GM21529 (cell line): Measurements from ENCODE around the gene TTC9.

Experiments
- ATAC-seq: cut with Tn5 transposase; IDR thresholded peaks from one replicate; pipeline ENCODE4 v1.9.1; 2021; ENCODE audit not compliant: unreplicated experiment

TTC9 gene

DNA sequence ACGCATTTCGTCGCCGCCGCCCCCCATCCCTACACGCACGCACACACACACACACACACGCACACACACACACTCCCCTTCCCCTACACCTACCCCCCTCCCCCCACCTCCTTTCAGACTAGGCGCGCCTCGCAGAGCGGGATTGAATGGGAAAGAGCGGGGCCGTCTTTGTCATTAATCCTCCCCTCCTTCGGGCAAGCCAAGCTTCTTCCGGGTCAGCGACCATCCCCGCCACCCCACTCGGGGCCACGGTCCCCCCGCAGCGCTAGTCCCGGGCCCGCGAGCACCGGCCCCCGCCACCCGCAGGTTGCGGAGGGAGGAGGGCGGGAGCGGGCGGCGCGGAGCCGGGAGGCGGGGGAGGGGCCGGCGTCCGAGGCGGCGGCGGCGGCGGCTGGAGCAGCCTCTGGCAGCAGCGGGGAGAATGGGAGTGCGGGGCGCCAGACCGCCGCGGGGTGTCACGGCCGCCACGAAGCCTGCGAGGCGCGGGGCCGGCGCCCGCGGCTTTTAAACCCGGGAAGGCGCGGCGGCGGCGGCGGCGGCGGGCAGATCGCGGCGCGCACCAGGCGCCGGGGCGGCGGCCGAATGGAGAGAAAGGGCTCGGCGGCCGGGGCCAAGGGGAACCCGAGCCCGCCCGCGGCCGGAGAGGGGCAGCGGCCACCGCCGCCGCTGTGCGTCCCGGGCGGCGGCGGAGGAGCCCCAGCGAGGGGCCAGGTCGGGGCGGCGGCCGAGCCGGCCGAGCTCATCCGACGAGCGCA is at the start of gene TTC9:
TSS of gene TTC9 (plus strand) at position 369 of the 755 bp plus-strand sequence. CDS start at position 583, 214 bp downstream.
- peak; percentile 17 for ATAC-seq

DNA sequence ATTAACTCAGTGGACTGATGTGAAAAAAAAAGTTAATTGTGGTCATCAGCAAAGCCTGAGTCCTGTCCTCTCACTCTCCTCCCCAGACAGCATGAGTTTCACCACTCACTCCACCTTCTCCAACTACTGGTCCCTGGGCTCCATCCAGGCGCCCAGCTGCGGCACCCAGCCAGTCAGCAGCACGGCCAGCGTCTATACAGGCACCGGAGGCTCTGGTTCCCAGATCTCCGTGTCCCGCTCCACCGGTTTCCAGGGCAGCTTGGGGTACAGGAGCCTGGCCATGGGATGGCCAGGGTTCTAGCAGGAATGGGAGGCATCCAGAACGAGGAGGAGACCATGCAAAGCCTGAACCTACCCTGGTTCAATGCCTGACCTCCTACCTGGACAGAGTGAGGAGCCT is 47.3 kb upstream of the TTC9 start:
- ATAC-seq, result no peak

DNA sequence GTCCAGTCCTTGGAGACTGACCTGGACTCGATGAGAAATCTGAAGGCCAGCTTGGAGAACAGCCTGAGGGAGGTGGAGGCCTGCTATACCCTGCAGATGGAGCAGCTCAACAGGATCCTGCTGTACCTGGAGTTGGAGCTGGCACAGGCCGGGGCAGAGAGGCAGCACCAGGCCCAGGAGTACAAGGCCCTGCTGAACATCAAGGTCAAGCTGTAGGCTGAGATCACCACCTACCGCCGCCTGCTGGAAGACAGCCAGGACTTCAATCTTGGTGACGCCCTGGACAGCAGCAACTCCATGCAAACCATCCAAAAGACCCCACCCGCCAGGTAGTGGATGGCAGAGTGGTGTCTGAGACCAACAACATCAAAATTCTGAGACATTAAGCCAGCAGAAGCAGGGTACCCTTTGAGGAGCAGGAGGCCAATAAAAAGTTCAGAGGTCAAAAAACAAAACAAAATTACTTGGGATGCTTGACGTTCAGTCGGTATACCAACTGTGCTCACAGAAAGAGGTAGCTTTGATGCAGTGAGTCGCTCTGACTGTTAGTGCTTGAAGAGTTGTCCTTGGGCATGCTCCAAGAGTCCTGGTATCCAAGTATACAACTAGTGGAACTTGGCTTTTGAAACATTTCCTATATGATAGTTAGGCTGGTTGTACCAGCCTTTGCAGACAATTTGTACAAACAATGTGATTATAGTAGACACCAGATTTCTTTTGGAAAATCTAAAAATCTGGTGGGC is 46.1 kb upstream of the TTC9 start:
- ATAC-seq, result no peak

DNA sequence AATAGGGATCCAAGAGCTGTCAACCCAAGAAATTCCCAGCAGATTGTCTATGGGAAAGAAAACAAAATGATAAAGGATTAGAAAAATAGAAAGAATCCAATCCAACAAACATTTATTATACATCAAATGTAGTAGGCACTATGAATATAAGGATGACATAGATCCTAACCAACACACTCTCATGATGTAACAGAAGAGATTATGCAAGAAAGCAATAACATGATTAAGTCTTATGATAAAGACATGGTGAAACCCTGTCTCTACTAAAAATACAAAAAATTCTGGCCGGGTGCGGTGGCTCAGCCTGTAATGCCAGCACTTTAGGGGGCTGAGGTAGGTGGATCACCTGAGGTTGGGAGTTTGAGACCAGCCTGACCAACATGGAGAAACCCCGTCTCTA is 44.0 kb upstream of the TTC9 start:
- ATAC-seq, result no peak

DNA sequence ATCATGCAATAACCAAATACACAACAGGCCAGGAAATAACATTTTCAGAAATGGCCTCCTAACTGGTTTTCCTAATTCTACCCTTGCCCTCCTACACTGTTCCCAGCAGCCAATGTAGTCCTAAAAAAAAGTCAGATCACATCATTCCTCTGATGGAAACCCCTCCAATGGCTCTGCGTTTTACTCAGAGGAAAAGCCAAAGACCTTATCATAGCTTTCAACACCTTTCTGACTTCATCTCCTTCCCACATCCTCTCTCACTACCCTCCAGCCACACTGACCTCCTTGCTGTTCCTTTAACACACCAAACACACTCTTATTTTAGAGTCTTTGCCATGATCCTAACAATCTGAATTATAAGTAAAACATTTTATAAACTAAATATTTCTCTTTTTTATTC is 42.4 kb upstream of the TTC9 start:
- ATAC-seq, result no peak

DNA sequence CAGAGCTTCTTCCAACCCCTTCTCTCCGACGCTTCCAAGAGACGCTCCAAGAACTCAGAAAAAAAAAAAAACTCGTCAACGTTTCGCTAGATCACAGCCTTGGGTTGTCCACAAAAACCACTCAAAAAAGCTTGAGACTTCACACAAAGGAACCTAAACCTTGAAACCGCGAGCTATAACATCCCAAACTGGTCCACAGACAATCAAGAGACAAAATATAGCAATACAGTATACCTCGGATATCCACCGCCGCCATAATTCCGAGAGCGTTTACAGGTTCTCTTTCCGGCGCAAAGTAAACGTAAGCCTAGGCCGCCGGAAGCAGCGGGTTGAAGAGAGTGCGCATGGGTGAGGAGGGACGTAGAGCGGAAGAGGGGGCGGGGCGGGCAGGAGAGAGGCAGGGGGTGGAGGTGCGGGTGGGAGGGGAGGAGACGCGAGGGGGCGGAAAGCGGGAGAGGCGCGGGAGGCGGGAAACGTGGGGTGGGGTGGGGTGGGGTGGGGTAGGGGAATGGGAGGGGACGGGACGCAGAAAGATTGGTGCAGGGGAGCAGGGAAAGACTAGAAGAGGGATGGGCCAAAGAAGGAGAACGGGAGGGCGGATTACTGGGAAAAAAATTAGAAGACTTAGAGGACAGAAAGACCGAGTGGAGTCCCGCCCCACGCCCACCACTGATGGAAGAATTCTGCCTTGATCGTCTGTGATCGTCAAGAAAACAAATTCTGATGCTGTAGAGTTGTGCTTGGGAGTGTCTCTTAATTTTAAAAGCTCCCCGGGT is 41.1 kb upstream of the TTC9 start, which contains the start of gene MED6:
TSS of gene MED6 (minus strand) at position 274 of the 776 bp plus-strand sequence. CDS start at position 256, 18 bp downstream.
- peak; percentile 92 for ATAC-seq

DNA sequence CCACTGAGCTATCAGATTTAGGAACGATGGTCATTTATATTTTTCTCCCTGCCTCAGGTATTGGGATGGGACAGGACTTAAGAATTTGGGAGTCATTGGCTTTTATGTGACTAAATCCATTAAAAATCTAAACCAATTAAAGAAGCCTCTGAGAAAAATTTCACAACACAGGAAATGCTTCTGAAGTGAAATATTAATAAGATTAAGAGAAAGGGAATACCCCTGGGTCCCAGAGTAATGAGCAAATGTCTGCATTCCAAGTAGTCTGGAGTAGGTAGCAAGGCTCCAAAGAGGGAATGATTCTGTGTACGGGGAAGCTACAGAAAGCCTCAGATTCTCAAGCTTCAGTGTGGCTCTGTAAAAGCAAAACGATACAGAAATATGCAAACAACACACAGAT is 40.6 kb upstream of the TTC9 start:
- ATAC-seq, result no peak

DNA sequence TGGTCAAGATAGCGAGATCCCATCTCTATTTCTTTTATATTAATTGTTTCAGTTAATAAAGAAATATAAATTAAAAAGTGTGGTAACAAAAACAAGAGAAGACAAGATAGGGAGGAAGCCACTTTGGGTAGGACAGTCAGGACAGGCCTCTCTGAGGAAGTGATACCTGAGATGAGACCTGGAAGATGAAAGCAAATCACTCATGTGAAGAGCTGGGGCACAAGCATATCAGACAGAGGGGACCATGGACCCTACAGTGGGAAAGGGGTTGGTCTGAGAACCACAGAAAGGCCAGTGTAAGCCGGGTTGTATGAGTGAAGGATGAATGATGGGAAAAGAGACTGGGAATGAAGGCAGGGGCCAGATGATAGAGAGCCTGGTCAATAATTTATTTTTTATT is 39.5 kb upstream of the TTC9 start:
- ATAC-seq, result peak; percentile 47

DNA sequence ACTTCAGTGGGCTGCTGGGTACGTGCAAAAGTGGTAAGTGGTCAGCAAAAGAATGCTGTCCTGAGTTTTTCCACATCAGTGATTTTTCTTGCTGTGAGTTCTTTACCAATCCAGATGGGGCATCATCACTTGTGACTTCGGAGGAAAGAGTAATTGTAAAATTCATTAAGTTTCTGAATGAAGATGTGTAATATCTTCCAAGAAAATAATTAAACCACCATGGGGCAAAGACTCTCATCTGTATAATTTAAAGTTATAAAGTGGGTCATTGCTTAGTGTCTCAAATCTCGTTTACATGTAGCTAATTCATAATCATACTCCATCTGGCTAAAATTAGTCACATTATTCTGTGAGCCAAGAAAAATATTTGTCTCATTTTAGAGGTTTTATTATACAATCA is 30.5 kb upstream of the TTC9 start:
- no peak for ATAC-seq

DNA sequence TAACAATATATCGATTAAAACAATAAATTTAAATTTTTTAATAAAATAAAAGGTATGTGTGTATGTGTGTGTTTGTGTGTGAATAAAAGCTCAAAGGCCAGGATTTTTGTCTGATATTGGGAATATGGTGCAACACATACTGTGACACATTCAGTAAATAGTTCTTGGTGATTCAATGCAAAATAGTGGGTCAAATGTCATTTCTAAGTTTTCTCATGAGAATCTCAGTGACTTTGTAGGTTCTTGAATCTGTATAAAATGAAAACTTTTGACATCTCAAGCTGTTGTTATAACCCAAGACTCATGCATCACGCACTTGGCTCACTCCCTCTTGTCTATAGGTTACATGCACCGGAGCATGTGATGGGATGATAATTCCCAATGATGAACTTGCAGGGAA is 25.1 kb upstream of the TTC9 start:
- no peak for ATAC-seq

DNA sequence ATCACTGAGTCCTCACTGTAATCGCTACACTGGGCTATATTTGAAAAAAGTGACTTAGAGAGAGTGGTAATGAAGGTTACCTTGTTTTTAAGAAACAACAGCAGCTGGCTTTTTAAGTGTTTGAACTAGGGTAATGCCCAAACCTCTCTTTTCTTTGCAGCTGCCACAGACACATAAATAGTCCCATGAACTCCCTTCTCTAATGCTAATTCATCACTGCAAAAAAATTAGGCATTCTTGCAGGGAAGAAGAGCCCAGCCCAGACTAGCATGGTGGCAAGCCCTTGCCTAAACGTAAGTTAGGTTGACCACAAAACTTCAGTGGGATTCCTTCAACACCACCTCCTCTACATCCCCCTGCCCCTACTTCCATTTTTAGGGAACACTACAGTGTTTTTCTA is 23.4 kb upstream of the TTC9 start:
- no peak for ATAC-seq

DNA sequence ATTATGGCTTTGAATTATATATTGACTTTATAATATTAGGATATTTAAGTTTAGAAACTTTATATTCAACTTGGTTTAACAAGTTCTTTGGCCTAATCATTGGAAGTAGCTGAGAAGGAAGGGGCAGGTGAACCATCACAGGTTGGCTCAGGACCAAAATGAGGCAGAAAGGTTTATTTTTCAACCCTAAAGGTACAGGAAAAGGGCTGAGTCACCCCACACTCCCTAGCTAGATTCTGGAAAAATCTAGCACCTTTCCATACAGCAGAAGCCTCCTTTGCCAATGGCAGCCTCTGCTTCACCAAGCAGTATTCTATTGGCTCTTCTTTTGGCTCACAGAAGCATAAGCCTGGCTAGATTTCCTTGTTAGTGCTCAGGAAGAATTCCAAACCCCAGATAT is 22.0 kb upstream of the TTC9 start:
- ATAC-seq, result no peak

DNA sequence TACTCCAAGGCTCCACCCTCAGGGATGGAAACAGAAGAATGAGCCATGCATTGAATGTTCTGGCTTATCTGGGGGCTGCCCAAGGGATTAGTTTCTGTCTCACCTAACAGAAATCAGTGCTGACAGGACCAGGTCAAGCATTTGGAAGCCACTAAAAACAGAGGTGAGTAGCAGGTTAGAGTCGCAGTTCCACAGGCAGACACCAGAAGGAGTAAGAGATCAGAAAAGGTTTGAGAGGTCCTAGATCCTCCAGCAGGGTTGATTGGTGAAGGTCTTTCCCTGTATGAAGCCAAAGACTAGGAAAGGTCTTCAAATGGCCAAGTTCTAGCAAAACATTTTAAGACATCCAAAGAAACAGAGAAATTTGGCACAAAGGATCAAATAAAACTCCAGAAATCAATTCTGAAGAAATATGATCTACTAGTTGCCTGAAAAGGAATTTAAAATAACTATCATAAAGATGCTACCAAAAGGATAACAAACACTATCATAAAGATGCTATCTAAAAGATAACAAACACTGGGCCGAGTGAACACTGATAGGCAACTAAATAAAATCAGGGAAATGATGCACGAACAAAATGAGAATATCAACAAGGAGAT is 19.5 kb upstream of the TTC9 start:
- ATAC-seq, result no peak

DNA sequence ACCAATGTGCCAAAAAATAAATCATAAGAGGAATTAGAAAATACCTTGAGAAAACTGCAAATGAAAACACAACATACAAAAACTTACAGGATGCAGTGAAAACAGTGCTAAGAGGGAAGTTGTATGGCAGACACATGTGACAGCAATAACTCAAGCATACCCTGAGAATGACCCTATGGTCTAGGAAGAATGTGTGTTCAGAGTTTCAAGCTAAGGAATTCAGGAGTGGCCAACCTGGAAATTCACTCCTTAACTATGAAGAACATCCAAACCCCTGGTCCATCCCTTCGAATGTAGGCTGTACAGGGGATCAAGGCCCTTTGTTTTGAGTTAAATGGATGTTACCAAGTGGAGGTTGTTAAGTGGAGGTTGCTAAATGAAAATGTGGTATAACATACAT is 16.7 kb upstream of the TTC9 start:
- no peak for ATAC-seq

DNA sequence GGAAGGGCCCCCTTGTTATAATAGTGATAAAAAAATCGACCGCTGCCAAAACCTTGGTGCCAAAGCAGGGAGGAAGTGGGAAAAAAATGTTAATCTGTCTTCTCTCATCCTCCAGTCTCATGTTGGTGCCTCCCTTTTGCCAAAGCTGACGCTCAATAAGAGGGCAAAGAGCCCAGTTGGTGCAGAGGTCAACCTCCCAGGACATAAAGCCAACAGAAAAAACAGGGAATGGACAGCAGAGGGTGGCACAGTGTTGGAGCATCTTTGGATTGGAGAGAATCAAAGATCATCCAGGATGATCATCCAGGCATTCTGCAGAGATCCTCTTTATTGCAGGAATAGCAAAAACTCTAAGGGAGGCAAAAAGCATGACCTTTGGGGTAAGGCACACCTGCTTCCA is 9.8 kb upstream of the TTC9 start:
- no peak for ATAC-seq

DNA sequence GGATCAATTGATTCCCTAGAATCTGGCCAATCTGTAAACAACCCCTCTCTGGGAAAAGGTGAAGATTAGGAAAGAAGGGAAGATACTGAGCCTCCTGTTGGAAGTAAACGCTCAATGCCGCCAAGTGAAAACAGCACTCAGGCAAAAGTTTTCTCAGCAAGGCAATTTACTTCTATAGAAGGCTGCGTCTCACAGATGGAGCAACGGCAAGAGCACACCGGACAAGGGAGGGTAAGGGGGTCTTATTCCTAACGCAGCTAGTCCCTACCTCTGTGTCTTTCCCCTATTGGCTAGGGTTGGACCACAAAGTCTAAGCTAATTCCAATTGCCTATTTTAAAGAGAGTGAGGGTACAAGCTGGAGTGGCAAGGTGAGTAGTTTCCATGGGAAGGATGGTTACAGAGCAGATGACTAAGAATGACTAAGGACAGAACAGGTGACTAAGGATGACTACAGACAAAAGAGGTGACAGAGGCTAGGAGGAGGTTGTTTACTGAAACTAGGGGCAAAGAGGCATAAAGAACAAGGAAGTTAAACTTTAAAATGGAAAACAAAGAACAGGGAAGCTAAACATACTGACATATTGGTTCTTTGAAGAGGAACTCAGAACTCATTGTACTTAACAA is 5.6 kb upstream of the TTC9 start:
- no peak for ATAC-seq

DNA sequence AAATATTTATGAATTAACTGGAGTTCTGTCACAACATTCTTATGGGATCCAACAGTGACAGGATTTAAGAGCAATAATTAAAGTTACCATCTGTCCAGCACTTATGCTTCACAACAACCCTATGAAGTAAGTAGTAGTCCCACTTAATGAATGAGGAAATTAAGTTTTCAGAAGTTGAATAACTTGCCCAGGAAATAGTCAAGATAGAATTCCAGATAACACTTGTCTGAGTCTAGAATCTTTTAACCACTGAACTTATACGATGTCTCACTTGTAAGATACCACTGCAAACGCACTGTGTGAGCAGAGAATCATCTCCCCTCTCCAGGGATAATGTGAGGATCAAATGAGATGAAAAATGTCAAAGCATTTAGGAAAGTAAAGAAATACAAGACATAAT is 3.3 kb upstream of the TTC9 start:
- ATAC-seq, result no peak

DNA sequence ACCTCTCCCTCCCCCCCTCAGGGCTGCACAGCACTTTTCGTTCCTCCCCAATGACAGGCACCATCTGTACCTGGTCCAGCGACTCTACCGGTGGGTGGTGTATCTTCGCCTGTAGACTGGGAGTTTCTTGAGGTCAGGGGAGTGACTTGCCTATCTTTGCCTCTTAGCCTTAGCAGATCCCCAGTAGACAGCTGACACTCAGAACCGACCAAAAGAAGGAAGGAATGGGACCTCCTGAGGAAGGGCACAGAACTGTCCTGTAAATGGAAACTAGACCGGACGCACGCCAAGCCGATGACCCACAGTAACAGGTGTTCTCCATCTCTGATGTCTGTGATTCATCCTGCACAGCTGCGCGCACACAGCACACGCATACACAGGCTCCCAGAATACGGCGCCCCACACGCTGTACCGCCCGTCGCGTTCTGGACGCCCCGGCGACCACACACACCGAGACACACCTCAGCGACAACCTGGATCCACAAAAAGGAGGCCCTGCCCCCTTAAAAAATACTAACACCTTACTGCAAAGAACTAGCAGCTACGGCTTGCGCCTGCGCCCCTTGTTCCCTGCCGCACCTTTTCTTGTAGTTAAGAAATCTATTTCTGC is 673 bp upstream of the TTC9 start:
- ATAC-seq, result peak; percentile 67

DNA sequence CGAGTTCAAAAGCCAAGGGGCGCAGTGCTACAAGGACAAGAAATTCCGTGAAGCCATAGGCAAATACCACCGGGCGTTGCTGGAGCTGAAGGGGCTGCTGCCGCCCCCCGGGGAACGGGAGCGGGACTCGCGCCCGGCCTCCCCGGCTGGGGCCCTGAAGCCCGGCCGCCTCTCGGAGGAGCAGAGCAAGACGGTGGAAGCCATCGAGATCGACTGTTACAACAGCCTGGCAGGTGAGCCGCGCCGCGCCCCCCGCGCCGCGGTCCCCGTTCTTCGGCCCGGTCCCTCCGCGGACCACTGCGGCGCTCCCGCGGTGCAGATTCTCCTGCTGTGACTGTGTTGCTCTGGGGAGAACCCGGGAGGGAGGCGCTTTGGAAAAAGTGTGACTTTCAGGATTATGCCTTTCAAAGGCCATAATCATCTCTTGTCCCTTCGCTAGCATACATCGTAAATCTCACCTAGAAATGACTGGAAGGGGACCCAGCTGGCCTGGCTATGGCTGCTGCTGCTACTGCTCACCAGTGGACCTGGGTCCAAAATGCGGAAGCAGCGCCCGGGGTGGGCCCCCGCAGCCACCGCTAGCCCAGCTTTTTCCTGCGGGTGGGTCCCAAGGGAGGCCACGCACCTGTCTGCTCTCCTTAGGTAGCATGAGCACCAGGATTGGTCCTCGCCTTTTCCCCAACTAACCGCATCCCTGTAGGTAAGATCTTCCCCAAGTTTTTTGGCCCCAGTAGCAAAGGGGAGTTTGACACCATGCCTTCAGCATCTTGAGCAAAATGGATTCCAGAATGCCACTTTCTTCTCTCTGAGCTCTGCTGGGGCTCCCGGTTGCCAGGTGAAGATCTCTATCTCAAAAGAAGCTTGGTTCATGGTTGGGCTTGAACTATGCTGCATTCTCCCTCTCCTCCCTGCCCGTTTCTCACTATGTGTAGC is 853 bp downstream of the TTC9 start:
- peak; percentile 33 for ATAC-seq
